HCT116 (cell line): Measurements from ENCODE around the gene RIPK4. TPM values are rescaled to one million over a fixed set of nuclear protein-coding genes. Genes with fewer than 3 reads are reported as not detected.

Experiments
- ATAC-seq: fragments of 200-7000 bp; cut with Tn5 transposase; 2 replicates; pipeline ENCODE4 v1.9.1; 2020; ENCODE audit warnings: mild to moderate bottlenecking, moderate library complexity
- BruUV-seq: library from RNA; stranded (reverse); fragments of 400-500 nt; replicated peaks from 2 replicates; lab custom pipeline; 2021; lab: Mats Ljungman, UMichigan
- CTCF ChIA-PET: fragments of 300-600 bp; sonication (Branson Sonifier 250); formaldehyde crosslinking; loops from one replicate; lab custom pipeline; 2021; ENCODE audit warnings: antibody characterized with exemption; lab: Charles Lee
- POLR2A ChIA-PET: fragments of 300-600, 350-600 bp; sonication (Branson Sonifier 250); formaldehyde crosslinking; loops from one replicate; lab custom pipeline; 2021; ENCODE audit warnings: antibody characterized with exemption; lab: Charles Lee
- RAD21 ChIA-PET, 2 experiments: fragments of 300-600 bp; sonication (Branson Sonifier 250); formaldehyde crosslinking; loops; one replicate each; lab custom pipeline; 2023; ENCODE audit warnings: low total read pairs in 2 of 2; ENCODE audit not compliant: uncharacterized antibody in 2 of 2, unreplicated experiment in 2 of 2, low non-redundant PET in 1 of 2; lab: Charles Lee
- DNase-seq: peaks from one replicate; pipeline ENCODE4 v3.0.0-alpha.2; 2010; ENCODE audit warnings: low read depth, low spot score
- H2AFZ ChIP-seq: fragments of 200-600 bp; shearing (Covaris generic), sonication (generic); 2 replicates; pipeline ENCODE4 v1.6.1; 2017; ENCODE audit warnings: low read depth, mixed run types, mixed read lengths, antibody characterized with exemption, low read length; ENCODE audit not compliant: poor library complexity, severe bottlenecking
- H3K27ac ChIP-seq: 2 replicates; pipeline ENCODE4 v1.5.1; 2012; ENCODE audit warnings: low read depth, low read length
- H3K27me3 ChIP-seq: fragments of 200-600 bp; sonication (generic); 2 replicates; pipeline ENCODE4 v1.6.1; 2016; ENCODE audit warnings: mixed run types, low read length, mixed read lengths; ENCODE audit not compliant: insufficient read depth
- H3K36me3 ChIP-seq, 2 experiments: fragments of 200-500 bp in 1 of 2; fragments of 200-600 bp in 1 of 2; sonication (Bioruptor generic) in 1 of 2; sonication (generic) in 1 of 2; 2 replicates each; pipeline versions ENCODE4 v1.5.1 to v1.6.1; 2014 to 2016; ENCODE audit warnings: low read length in 2 of 2, inconsistent platforms in 1 of 2, mixed read lengths in 1 of 2, mixed run types in 1 of 2; ENCODE audit not compliant: insufficient read depth in 2 of 2, control insufficient read depth in 1 of 2
- H3K4me1 ChIP-seq, 2 experiments: fragments of 200-600 bp in 1 of 2; sonication (generic) in 1 of 2; 2 replicates each; pipeline versions ENCODE4 v1.5.1 to v1.6.1; 2012 to 2017; ENCODE audit warnings: low read length in 2 of 2, inconsistent platforms in 1 of 2, mild to moderate bottlenecking in 1 of 2, mixed read lengths in 1 of 2, mixed run types in 1 of 2, moderate library complexity in 1 of 2; ENCODE audit not compliant: insufficient read depth in 2 of 2, control insufficient read depth in 1 of 2
- H3K4me2 ChIP-seq: fragments of 200-600 bp; sonication (generic); 2 replicates; pipeline ENCODE4 v1.6.1; 2017; ENCODE audit warnings: mixed run types, low read length, mixed read lengths
- H3K4me3 ChIP-seq, 2 experiments: fragments of 200-600 bp in 1 of 2; sonication (generic) in 1 of 2; replicated peaks in 1 of 2; 2 replicates each; pipeline ENCODE4 v1.5.1; 2011 to 2016; ENCODE audit warnings: low read length in 2 of 2, control low read depth in 1 of 2, low read depth in 1 of 2, mild to moderate bottlenecking in 1 of 2, mixed read lengths in 1 of 2, mixed run types in 1 of 2
- H3K79me2 ChIP-seq: fragments of 200-600 bp; sonication (generic); 2 replicates; pipeline ENCODE4 v1.6.1; 2017; ENCODE audit warnings: mild to moderate bottlenecking, mixed run types, low read length, moderate library complexity, mixed read lengths; ENCODE audit not compliant: insufficient read depth
- H3K9ac ChIP-seq: fragments of 200-600 bp; sonication (generic); 2 replicates; pipeline ENCODE4 v1.6.1; 2016; ENCODE audit warnings: low read length, mixed read lengths
- H3K9me2 ChIP-seq: fragments of 200-600 bp; sonication (generic), shearing (Covaris generic); 2 replicates; pipeline ENCODE4 v1.6.1; 2017; ENCODE audit warnings: mixed run types, mild to moderate bottlenecking, moderate library complexity; ENCODE audit not compliant: insufficient read depth
- H3K9me3 ChIP-seq, 2 experiments: fragments of 200-500 bp in 1 of 2; fragments of 200-600 bp in 1 of 2; sonication (Bioruptor generic) in 1 of 2; sonication (generic) in 1 of 2; 2 replicates each; pipeline ENCODE4 v1.6.1; 2014 to 2017; ENCODE audit warnings: low read length in 2 of 2, mixed read lengths in 2 of 2, inconsistent platforms in 1 of 2, low read depth in 1 of 2, mild to moderate bottlenecking in 1 of 2, mixed run types in 1 of 2, moderate library complexity in 1 of 2; ENCODE audit not compliant: control insufficient read depth in 1 of 2, insufficient read depth in 1 of 2
- H4K20me1 ChIP-seq: fragments of 200-600 bp; sonication (generic), shearing (Covaris generic); 2 replicates; pipeline ENCODE4 v1.6.1; 2017; ENCODE audit warnings: mixed run types, mild to moderate bottlenecking, moderate library complexity; ENCODE audit not compliant: insufficient read depth
- CBX3 ChIP-seq: IDR thresholded peaks from 2 replicates; pipeline ENCODE4 v1.6.1; 2012; ENCODE audit warnings: low read depth
- EGR1 ChIP-seq: IDR thresholded peaks from 2 replicates; pipeline ENCODE4 v1.6.1; 2012; ENCODE audit warnings: low read depth
- EZH2phosphoT487 ChIP-seq: fragments of 200-600 bp; IDR thresholded peaks from 2 replicates; pipeline ENCODE4 v1.6.1; 2018; ENCODE audit warnings: antibody characterized with exemption, borderline replicate concordance
- FOSL1 ChIP-seq: IDR thresholded peaks from 2 replicates; pipeline ENCODE4 v1.6.1; 2012; ENCODE audit warnings: low read depth
- JUND ChIP-seq: IDR thresholded peaks from 2 replicates; pipeline ENCODE4 v1.6.1; 2012
- RAD21 ChIP-seq: IDR thresholded peaks from 2 replicates; pipeline ENCODE4 v1.6.1; 2012; ENCODE audit warnings: low read depth, mild to moderate bottlenecking
- YY1 ChIP-seq: IDR thresholded peaks from 2 replicates; pipeline ENCODE4 v1.6.1; 2011; ENCODE audit warnings: low read length, low read depth, moderate library complexity, mild to moderate bottlenecking; ENCODE audit not compliant: insufficient replicate concordance; ENCODE audit errors: extremely low read depth
- ZFX ChIP-seq: fragments of 450-650 bp; IDR thresholded peaks from 2 replicates; pipeline ENCODE4 v1.6.1; 2017
- intact Hi-C: fragments of 100-400 bp; cut with micrococcal nuclease; formaldehyde crosslinking; loops from 2 replicates; pipeline ENCODE4 v1.10.0; 2022
- total RNA-seq: library from RNA; stranded (reverse); gene quantifications from one replicate; pipeline ENCODE4 v1.2.1, GENCODE V29; 2021; ENCODE audit not compliant: unreplicated experiment
- TF ChIP-seq, protein P1 (sequence below): IDR thresholded peaks from 2 replicates; pipeline ENCODE4 v1.6.1; 2011; ENCODE audit warnings: mild to moderate bottlenecking, low read length, moderate library complexity; ENCODE audit not compliant: insufficient replicate concordance; ENCODE audit errors: extremely low read depth
- TF ChIP-seq, protein P2 (sequence below): IDR thresholded peaks from 2 replicates; pipeline ENCODE4 v1.6.1; 2012

The RIPK4 gene
- total RNA-seq, 1 experiment from 2014 or later: 9.9 TPM

DNA sequence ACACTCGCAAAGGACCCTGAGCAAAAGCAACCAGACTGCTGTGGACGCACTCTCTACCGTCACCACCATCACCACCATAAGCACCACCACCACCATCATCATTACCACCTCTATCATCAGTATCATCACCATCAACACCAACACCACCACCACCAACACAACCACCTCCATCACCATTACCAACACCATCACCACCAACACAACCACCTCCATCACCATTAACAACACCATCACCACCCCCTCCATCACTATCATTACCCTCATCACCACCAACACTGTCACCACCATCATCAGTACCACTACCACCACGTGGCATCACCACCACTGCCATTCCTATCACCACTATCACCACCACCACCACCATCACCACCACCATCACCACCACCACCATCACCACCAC, 38.8 kb upstream of the RIPK4 start:
- Histone ChIP-seq H3K79me2 (no peaks in the 10 kb centered on the region), H3K9ac (no peak overlapping the region), H3K9me2 (no peaks in the 10 kb centered on the region), H3K27ac (no peak overlapping the region), H3K4me1 (no peaks in the 10 kb centered on the region), H3K4me2 (no peak overlapping the region), H4K20me1 (no peaks in the 10 kb centered on the region), H3K27me3 (no peaks in the 10 kb centered on the region)
- BruUV-seq: no TSS peak
- RAD21 ChIA-PET: no interaction called here
- TF ChIP-seq EGR1: no peak
- no peak for TF ChIP-seq YY1
- TF ChIP-seq RAD21: no peak
- TF ChIP-seq, protein P1, sequence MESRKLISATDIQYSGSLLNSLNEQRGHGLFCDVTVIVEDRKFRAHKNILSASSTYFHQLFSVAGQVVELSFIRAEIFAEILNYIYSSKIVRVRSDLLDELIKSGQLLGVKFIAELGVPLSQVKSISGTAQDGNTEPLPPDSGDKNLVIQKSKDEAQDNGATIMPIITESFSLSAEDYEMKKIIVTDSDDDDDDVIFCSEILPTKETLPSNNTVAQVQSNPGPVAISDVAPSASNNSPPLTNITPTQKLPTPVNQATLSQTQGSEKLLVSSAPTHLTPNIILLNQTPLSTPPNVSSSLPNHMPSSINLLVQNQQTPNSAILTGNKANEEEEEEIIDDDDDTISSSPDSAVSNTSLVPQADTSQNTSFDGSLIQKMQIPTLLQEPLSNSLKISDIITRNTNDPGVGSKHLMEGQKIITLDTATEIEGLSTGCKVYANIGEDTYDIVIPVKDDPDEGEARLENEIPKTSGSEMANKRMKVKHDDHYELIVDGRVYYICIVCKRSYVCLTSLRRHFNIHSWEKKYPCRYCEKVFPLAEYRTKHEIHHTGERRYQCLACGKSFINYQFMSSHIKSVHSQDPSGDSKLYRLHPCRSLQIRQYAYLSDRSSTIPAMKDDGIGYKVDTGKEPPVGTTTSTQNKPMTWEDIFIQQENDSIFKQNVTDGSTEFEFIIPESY: no peak
- TF ChIP-seq, protein P2, sequence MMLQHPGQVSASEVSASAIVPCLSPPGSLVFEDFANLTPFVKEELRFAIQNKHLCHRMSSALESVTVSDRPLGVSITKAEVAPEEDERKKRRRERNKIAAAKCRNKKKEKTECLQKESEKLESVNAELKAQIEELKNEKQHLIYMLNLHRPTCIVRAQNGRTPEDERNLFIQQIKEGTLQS: no peak
- no peak for TF ChIP-seq EZH2phosphoT487
- TF ChIP-seq JUND: no peak
- TF ChIP-seq FOSL1: no peak
- TF ChIP-seq ZFX: no peak
- TF ChIP-seq, all 23 proteins: peak for 0
- Histone ChIP-seq H2AFZ (no peak overlapping the region), H3K4me3 (no peak overlapping the region), H3K9me3 (no peaks in the 10 kb centered on the region; a peak in 1 of 4 replicates), H3K36me3 (peaks cover 0 to 18% of the 10 kb centered on the region in 2 experiments; a peak in 2 of 4 replicates)
- POLR2A ChIA-PET: no interaction called here
- ATAC-seq (no peak), DNase-seq (no peak)
- intact Hi-C loops: no loop called here
- CTCF ChIA-PET: no interaction called here

DNA sequence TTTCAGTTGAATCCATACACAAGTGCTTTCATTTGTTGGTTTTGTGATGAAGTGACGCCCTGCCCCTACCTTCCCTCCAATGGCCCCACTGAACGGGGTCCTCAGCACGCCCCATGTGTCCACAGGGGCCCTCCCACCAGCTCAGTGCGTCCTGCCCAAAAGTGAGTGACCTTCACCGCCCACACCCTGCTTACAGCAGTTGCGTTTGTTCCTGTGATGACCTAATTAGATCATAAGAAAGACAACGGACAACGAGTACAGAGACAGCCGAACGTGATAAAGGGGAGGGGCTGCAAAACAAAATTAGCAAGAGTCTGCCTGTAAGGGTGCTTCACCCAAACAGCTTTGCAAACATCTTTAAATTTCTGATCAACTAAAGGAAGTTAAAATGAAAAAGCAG, 38.2 kb upstream of the RIPK4 start:
- Histone ChIP-seq H3K9me2 (no peaks in the 10 kb centered on the region), H4K20me1 (no peaks in the 10 kb centered on the region), H3K4me2 (no peak overlapping the region), H3K4me3 (no peak overlapping the region), H2AFZ (no peak overlapping the region), H3K27me3 (no peaks in the 10 kb centered on the region), H3K9me3 (no peaks in the 10 kb centered on the region; a peak in 1 of 4 replicates), H3K79me2 (no peaks in the 10 kb centered on the region), H3K36me3 (peaks cover 0 to 18% of the 10 kb centered on the region in 2 experiments; a peak in 2 of 4 replicates), H3K4me1 (no peaks in the 10 kb centered on the region), H3K27ac (no peak overlapping the region), H3K9ac (no peak overlapping the region)
- DNase-seq (no peak), ATAC-seq (no peak)
- no TSS peak for BruUV-seq
- ChIA-PET CTCF (no interaction called here), RAD21 (no interaction called here), POLR2A (no interaction called here)
- TF ChIP-seq JUND: no peak
- TF ChIP-seq CBX3: no peak
- TF ChIP-seq YY1: no peak
- intact Hi-C loops: no loop called here
